Hepatic stellate cell (primary cell): ENCODE results near the gene SUMO2.

ENCODE experiments used
- DNase-seq: peaks from one replicate; pipeline ENCODE4 v3.0.0; 2011; ENCODE audit warnings: low spot score

The SUMO2 gene

GRCh38 chr17:75118307-75118706 lies 64.5 kb downstream of the SUMO2 start:
- no peak for DNase-seq

- no peak for DNase-seq
Measured at GRCh38 chr17:75116737-75117136, 66.0 kb downstream of the SUMO2 start.
